GM18505 (cell line): Measurements from ENCODE around the gene CFAP20DC.
"Not testable (repeated sequence)": the region's sequence is repeated elsewhere in the genome, so short reads cannot be mapped to it uniquely, and the experiment has no call there.

Experiments
- ATAC-seq: cut with Tn5 transposase; IDR thresholded peaks from one replicate; pipeline ENCODE4 v1.9.1; 2021; ENCODE audit not compliant: unreplicated experiment
- POLR2A ChIP-seq: IDR thresholded peaks from 4 replicates; pipeline ENCODE4 v1.6.1; 2011; ENCODE audit warnings: borderline replicate concordance; ENCODE audit not compliant: insufficient read depth, insufficient read length; ENCODE audit errors: extremely low read depth

CFAP20DC gene

DNA sequence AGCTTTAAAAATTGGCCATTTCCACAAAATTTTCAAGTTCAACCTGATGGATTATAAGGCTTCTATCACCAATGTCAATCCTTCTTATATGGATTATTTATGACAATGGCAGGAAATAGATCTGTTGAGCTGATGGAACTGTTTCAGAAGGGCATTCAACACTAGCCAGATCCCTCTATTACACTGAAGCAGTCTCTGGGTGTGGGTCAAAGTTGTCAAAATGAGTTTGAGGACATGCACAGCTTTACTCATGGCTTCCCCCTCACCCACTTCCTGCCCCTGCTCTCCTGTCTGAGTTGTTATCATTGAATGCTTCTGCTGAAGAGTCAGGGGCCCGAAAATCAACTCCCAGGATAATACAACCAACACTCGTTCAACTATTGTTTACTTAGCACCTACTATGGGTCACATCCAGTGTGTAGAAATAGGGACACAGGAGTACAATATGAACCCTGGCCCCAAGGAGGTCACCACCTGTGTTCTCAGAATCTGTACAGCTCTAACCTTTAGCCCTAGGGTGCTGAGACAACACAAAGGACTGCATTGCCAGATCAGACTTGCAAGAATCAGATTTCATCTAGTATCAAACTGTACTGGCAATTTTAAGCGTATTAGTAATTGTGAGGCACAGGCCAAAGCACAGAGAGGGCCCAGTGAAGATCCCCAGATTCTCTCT, 341.6 kb downstream of the CFAP20DC start:
- ATAC-seq = no peak

DNA sequence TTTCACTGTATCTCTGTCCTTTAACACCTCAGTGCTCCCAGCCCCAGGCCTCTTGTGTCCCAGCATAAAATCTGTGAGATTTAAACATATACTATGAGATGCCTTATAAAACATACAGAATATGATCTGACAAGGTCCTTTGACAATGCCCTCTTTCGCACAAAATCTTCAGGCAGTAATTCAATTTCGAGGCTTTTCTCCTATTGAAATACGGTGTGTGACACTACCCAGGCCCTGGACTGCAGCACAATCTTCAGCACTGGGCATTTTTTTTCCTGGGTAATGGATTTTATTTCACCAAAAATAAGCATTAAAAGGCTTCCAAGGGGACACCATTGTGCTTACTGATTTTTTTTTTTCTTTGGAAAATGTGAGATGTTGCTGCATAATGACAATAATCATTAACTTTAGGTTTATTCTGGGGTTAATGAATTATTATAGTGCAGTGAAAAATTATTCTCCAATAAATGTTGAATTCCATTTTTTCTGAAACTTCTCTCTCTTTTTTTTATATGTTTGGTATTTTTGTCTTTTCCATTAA, 342.4 kb downstream of the CFAP20DC start:
- no peak for TF ChIP-seq POLR2A
- no peak for ATAC-seq

More for the DNA sequence above, 341.6 kb downstream of the CFAP20DC start:
- no peak for TF ChIP-seq POLR2A

DNA sequence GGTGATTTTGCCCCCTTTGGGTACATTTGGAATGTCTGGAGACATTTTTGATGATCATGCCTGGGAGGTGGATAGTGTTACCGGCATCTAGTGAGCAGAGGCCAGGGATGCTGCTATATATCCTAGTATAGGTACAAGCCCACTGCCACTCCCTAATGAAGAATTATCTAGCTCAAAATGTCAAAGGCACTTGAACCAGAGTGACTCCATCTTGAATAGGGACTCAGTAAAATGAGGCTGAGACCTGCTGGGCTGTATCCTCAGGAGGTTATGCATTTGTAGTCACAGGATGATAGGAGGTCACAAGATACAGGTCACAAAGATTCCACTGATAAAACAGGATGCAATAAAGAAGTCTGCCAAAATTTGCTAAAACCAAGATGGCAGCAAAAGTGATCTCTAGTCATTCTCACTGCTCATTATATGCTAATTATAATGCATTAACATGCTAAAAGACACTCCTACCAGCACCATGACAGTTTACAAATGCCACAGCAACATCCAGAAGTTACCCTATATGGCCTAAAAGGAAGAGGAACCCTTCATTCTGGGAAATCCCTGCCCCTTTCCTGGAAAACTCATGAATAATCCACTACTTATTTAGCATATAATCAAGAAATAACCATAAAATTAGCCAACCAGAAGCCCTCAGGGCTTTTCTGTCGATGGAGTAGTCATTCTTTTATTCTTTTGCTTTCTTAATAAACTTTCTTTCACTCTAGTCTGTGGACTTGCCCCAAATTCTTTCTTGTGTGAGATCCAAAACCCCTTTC, 343.2 kb downstream of the CFAP20DC start:
- TF ChIP-seq POLR2A = no peak
- no peak for ATAC-seq

DNA sequence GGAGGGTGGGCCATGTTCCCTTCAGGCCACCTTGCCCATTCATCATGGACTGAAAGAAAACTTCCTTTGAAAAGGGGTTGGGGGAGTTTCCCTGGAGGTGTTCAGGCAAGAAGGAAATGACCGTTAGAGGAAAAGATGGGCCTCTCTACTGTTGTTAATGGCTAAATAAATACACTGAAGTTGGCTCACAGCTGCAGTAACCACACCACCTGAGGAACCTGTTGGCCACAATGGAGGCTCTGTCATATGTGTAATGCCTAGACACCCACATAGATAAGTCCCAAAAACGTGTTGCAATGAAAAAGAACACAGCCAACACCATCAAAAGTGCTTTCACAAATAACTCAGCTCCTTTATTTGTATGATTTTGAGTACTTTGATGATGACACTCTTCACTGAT, 345.1 kb downstream of the CFAP20DC start:
- TF ChIP-seq POLR2A = no peak
- ATAC-seq = no peak

DNA sequence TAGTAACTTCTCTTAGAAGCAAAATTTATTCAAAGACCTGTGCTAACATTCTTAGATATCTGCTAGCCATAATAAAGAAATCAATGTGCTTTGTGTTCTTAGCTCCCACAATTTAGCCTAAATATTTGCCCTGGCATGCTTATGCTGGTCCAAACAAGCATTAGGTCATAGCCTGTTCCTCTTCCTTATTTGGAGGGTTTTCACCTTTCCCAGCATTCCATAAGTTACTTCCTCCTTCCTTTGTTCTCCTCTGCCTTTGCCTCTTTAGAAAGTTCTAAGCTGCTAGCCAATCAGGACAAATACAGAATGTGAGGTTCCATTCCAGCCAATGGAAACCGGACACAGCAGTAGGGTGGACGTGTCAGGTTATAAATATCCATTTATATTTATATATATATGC, 345.5 kb downstream of the CFAP20DC start:
- not testable (repeated sequence) for ATAC-seq

DNA sequence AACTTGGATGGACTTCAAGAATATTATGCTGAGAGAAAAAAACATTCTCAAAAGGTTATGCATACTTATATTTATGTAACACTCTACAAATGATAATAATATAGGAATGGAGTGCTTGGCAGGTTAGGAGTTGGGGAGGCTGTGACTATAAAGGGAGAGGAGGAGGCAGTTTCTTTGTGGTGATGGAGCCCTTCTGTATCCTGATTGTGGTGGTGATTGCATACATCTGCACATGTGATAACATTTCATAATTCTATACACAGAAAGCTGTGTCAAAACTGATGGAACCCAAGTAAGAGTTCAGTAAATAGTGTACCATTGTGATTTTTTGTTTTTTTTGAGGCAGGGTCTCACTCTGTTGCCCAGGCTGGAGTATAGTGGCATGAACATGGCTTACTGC, 351.6 kb downstream of the CFAP20DC start:
- TF ChIP-seq POLR2A = no peak
- no peak for ATAC-seq

DNA sequence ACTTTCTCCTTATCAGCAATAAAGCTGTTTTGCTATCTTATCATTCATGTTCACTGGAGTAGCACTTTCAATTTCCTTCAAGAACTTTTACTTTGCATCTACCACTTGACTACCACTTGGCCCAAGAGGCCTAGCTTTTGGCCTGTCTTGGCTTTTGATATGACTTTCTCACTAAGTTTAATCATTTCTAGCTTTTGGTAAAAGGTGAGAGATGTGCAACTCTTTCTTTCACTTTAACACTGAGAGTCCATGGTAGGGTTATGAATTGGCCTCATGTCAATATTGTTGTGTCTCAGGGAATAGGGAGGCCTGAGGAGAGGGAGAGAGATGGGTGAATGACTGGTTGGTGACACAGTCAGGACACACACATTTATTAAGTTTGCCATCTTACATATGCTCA, 352.3 kb downstream of the CFAP20DC start:
- TF ChIP-seq POLR2A = no peak
- ATAC-seq = no peak

DNA sequence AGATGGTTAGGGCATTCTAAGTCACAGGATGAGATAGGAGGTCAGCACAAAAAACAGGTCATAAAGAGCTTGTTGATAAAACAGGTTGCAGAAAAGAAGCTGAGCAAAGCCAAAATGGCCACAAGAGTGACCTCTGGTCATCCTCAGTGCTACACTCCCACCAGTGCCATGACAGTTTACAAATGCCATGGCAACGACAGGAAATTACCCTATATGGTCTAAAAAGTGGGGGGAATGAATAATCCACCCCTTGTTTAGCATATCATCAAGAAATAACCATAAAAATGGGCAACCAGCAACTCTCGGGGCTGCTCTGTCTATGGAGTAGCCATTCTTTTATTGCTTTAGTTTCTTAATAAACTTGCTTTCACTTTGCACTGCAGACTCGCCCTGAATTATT, 353.0 kb downstream of the CFAP20DC start:
- ATAC-seq = not testable (repeated sequence)

DNA sequence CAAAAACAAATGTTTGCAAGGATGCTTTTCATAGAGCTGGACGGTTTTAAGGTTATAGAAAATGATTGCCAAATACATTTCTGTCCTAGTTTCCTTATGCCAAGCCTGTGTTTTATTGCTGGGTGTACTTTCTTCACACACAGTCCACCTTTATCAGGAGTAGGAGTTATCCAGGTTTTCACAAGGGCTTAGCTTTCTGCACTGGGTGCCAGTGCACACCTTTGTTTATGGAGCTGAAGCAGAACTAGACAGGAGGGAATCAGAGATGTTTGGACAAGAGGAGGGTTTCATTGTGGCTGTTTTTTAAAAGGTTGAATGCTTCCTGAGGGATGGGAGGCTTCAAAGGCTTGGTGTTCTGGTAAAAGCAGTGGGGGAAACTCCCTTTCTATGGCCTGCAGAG, 353.7 kb downstream of the CFAP20DC start:
- TF ChIP-seq POLR2A = no peak
- no peak for ATAC-seq

DNA sequence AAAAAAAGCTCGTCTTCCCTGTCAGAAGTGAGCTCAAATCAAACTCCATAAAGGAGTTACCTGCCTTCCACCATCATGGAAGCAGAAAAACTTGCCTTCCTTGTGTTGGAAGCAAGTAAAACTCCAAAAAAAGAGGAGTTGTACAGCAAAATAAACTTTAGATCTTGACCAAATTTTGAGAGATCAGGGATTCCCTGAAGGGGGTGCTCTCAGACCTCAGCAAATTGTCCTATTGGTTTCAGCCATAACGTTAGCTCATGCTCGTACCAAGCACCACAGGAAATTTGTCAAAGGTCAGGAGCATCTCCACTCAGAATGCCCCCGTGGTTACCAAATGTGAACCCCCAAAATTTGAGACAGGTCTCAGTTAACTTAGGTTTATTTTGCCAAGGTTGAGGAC, 354.5 kb downstream of the CFAP20DC start:
- ATAC-seq = not testable (repeated sequence)

DNA sequence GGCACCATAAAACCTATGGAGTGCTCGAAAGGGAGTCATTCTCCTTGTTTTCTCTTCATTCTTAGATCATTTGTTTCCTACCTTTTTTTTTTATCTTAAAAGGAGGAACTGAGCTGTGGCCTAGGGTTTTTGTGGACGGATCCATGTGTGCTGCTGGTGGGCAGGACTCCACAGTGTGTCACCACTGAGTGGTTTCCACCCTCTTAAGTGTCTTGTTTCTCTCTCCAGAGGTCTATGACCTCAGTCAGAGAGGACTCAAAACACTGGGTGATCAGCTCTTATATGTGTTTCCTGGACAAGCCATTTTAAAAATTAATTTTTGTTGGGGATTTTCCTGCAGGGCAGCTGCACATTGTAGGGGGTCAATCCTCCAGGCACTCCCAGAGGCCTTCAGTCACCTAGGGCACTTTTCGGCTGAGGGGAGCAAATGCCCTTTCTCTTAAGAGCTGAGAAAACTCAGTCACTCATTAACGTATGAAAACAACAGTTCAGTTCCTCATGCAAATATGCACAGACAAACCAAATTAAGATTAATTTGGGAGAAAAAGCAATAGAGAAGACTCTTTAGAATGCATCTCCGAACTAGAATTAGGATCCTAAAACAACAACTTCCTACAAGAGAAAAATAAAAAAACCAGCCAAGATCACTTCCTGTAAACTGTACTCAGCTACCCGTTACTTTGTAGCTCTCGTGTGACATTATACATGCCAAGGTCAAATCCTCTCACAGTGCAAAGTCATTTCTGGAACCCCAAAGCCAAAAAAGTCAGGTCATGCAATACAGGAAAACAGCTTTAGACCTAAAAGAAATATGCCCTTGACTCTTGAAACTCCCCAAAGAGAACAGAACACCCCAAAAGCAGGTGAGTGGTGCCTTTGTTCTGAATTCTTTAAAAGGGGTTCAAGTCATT, 355.6 kb downstream of the CFAP20DC start:
- no peak for TF ChIP-seq POLR2A
- no peak for ATAC-seq

DNA sequence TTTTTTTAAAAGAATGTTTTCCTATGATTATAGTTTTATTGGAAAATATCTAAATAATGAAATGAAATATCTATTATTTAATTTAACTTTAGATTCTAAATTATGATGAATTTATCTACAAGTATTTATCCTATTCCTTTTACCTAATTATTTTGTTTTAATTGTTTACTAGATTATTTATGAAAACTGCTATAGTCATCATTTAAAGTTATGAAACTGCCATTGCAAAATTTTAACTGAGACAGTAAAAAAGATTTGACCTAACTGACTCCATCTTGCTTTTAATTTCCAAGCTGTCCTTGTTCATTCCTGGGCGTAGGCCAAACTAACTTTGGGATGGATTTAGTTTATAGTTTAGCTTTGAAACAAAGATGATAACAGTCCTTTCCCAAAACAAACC, 357.3 kb downstream of the CFAP20DC start:
- no peak for ATAC-seq

More for the DNA sequence above, 357.3 kb downstream of the CFAP20DC start:
- no peak for TF ChIP-seq POLR2A
